GM10248 (cell line): ENCODE results near the gene IRF4.

ENCODE experiments used
- CTCF ChIA-PET: fragments of 300-600 bp; sonication (Branson Sonifier 250); formaldehyde crosslinking; extraction: SDS; loops from one replicate; lab custom pipeline; 2021; ENCODE audit warnings: antibody characterized with exemption; lab: Yijun Ruan, JAX
- POLR2A ChIA-PET: fragments of 350-650 bp; sonication (Branson Sonifier 250); formaldehyde crosslinking; extraction: SDS; loops from one replicate; lab custom pipeline; 2020; ENCODE audit warnings: antibody characterized with exemption; lab: Yijun Ruan, JAX
- DNase-seq: peaks from one replicate; pipeline ENCODE4 v3.0.0; 2012; ENCODE audit errors: extremely low spot score
- CTCF ChIP-seq: IDR thresholded peaks from 2 replicates; pipeline ENCODE4 v1.5.1; 2012; ENCODE audit warnings: mild to moderate bottlenecking, low read depth; ENCODE audit errors: extremely low read depth, missing control alignments, control extremely low read depth

Gene IRF4

DNA sequence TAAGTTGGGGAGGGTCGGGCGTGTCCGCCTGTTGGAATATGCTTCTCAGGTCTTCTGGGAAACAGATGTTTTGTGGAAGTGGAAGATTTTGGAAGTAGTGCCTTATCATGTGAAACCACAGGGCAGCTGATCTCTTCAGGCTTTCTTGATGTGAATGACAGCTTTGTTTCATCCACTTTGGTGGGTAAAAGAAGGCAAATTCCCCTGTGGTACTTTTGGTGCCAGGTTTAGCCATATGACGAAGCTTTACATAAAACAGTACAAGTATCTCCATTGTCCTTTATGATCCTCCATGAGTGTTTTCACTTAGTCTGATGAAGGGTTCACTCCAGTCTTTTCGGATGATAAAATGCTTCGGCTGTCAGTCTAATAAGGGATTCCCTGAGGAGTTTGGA, 4.6 kb downstream of the IRF4 start:
- POLR2A ChIA-PET = interaction anchor here (0.8 kb wide), 1 partner anchor 65 kb away, joined by 3 read pairs; no protein-coding TSS in a partner anchor
- CTCF ChIA-PET = interaction anchor here (1.1 to 1.4 kb wide), 2 partner anchors 44 to 169 kb away, joined by 3 to 4 read pairs; no protein-coding TSS in a partner anchor
- TF ChIP-seq CTCF = no peak
- DNase-seq = no peak

DNA sequence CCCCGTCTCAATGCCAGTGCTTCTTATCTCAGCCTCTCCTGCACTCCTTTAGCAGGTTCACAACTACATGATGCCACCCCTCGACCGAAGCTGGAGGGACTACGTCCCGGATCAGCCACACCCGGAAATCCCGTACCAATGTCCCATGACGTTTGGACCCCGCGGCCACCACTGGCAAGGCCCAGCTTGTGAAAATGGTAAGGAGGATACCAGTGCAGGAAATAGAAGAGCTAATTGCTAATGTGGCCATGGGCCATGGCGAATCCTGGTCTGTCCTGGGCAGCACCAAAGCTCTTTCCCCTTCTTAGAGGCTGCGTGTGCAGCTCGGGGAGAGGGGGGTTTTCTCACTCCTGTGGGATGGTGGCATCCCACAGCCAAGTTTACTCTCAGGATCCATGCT, 5.5 kb downstream of the IRF4 start:
- DNase-seq = no peak
- CTCF ChIA-PET = interaction anchor here (1.2 to 3.9 kb wide), 3 partner anchors 13 to 208 kb away, joined by 5 to 41 read pairs (median 6); no protein-coding TSS in a partner anchor
- no peak for TF ChIP-seq CTCF
- POLR2A ChIA-PET = interaction anchor here (0.6 to 2.3 kb wide), 6 partner anchors 11 to 239 kb away, joined by 3 to 14 read pairs (median 6); no protein-coding TSS in a partner anchor

GRCh38 chr6:397604-398003, 6.1 kb downstream of the IRF4 start:
- DNase-seq = no peak
- CTCF ChIA-PET = interaction anchor here (0.8 to 3.9 kb wide), 5 partner anchors 12 to 209 kb away, joined by 3 to 41 read pairs (median 5); no protein-coding TSS in a partner anchor
- POLR2A ChIA-PET = interaction anchor here (0.6 to 2.3 kb wide), 6 partner anchors 10 to 240 kb away, joined by 3 to 14 read pairs (median 6); no protein-coding TSS in a partner anchor
- TF ChIP-seq CTCF = no peak

DNA sequence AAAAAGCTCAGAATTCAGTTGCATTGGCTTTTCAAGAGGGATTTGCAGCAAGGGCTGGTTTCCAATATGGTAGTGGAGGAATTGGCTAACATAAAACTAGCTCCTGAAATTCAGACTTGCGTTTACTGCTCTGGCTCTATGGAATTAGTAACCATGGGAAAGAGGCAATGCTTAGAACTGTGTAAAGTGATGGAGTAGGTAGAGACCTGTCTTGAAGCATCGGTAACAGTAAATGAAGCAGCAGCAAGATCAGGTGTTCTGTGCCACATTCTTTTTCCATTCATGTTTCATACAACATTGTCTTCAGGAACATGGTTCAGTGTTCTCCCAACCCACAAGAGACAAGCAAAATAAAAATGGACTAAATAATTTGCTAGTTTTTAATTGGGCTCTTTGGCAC, 6.5 kb downstream of the IRF4 start:
- CTCF ChIA-PET = interaction anchor here (0.8 to 3.9 kb wide), 7 partner anchors 12 to 209 kb away, joined by 3 to 41 read pairs (median 4); no protein-coding TSS in a partner anchor

GRCh38 chr6:398558-399078, 7.1 kb downstream of the IRF4 start:
- TF ChIP-seq CTCF = no peak
- POLR2A ChIA-PET = interaction anchor here (0.9 to 2.3 kb wide), 5 partner anchors 9 to 181 kb away, joined by 3 to 14 read pairs (median 8); no protein-coding TSS in a partner anchor
- CTCF ChIA-PET = interaction anchor here (1.3 to 3.9 kb wide), 6 partner anchors 11 to 108 kb away, joined by 3 to 41 read pairs (median 4); no protein-coding TSS in a partner anchor
- no peak for DNase-seq

More for the DNA sequence above, 6.5 kb downstream of the IRF4 start:
- POLR2A ChIA-PET = interaction anchor here (1.2 to 2.3 kb wide), 5 partner anchors 10 to 179 kb away, joined by 3 to 14 read pairs (median 8); no protein-coding TSS in a partner anchor
- DNase-seq = no peak
- no peak for TF ChIP-seq CTCF

- no peak for TF ChIP-seq CTCF
- ChIA-PET POLR2A (interaction anchor here (0.6 to 8.9 kb wide), 9 partner anchors 9 to 210 kb away, joined by 3 to 93 read pairs (median 4); partner anchors contain the start of gene IRF4), CTCF (interaction anchor here (0.8 to 3.9 kb wide), 9 partner anchors 8 to 212 kb away, joined by 3 to 41 read pairs (median 3); partner anchors contain the start of gene IRF4)
- peak; percentile 76 for DNase-seq
Measured at GRCh38 chr6:399785-400534, 8.4 kb downstream of the IRF4 start.
